ENCODE results near the gene INPP5K. TPM values are rescaled to one million over a fixed set of nuclear protein-coding genes. Genes with fewer than 3 reads are reported as not detected.

Gene INPP5K
- total and polyA plus RNA-seq, 12 donors: 26.8 to 45.5 (median 34.8) TPM

GRCh38 chr17:1475321-1475854 lies 41.0 kb downstream of the INPP5K start:
- no peak for TF ChIP-seq CTCF (IDR thresholded peaks at IDR 0.05)

GRCh38 chr17:1474402-1475189 lies 41.8 kb downstream of the INPP5K start:
- 73 to 80% methylated on average over 31 of the region's 31 CpGs for WGBS, 2 donors
- Histone ChIP-seq H3K9me3 (no peaks in the 10 kb centered on the region), H3K36me3 (peaks cover 4 to 100% (median 69%) of the 10 kb centered on the region in 9 donors), H3K27ac (peak overlapping the region in 4 of 10 donors; percentile 2 to 51 (median 38)), H3K27me3 (no peaks in the 10 kb centered on the region), H3K4me1 (peaks cover 0 to 28% (median 14%) of the 10 kb centered on the region in 9 donors), H3K4me3 (no peak overlapping the region)
- ATAC-seq (peak in 1 of 8 donors; percentile 5), DNase-seq (no peak)
- intact Hi-C loops (cut with DNase I): no loop called here
- no peak for TF ChIP-seq CTCF (IDR thresholded peaks at IDR 0.05)

More at GRCh38 chr17:1475321-1475854, 41.0 kb downstream of the INPP5K start:
- no peaks in the 10 kb centered on the region for H3K9me3 ChIP-seq
- H3K27ac ChIP-seq: peak overlapping the region in 4 of 10 donors; percentile 2 to 51 (median 18)
- no peaks in the 10 kb centered on the region for H3K27me3 ChIP-seq
- H3K4me3 ChIP-seq: no peak overlapping the region
- ATAC-seq: peak in 2 of 8 donors; percentile 2 to 4
- peaks cover 0 to 100% (median 68%) of the 10 kb centered on the region in 9 donors for H3K36me3 ChIP-seq
- DNase-seq: no peak
- WGBS, 2 donors: 73 to 79% methylated on average over 15 of the region's 15 CpGs
- intact Hi-C loops (cut with DNase I): no loop called here
- peaks cover 0 to 28% (median 14%) of the 10 kb centered on the region in 9 donors for H3K4me1 ChIP-seq

GRCh38 chr17:1473841-1474240 lies 42.6 kb downstream of the INPP5K start:
- DNase-seq: no peak
- no peak for TF ChIP-seq CTCF (IDR thresholded peaks at IDR 0.05)
- peaks cover 4 to 100% (median 69%) of the 10 kb centered on the region in 9 donors for H3K36me3 ChIP-seq
- peaks cover 0 to 28% (median 14%) of the 10 kb centered on the region in 9 donors for H3K4me1 ChIP-seq
- no peak overlapping the region for H3K4me3 ChIP-seq
- no peaks in the 10 kb centered on the region for H3K9me3 ChIP-seq
- ATAC-seq: no peak
- 75 to 82% methylated on average over 10 of the region's 10 CpGs for WGBS, 2 donors
- peak overlapping the region in 1 of 10 donors; percentile 51 for H3K27ac ChIP-seq
- intact Hi-C loops (cut with DNase I): no loop called here
- no peaks in the 10 kb centered on the region for H3K27me3 ChIP-seq

- TF ChIP-seq CTCF (IDR thresholded peaks at IDR 0.05): no peak
- WGBS, 2 donors: 67 to 74% methylated on average over 11 of the region's 11 CpGs
- peak in 2 of 8 donors; percentile 2 to 12 for ATAC-seq
- Histone ChIP-seq H3K27me3 (no peaks in the 10 kb centered on the region), H3K4me3 (no peak overlapping the region), H3K4me1 (peaks cover 0 to 28% (median 17%) of the 10 kb centered on the region in 9 donors), H3K27ac (no peak overlapping the region), H3K9me3 (no peaks in the 10 kb centered on the region), H3K36me3 (peaks cover 5 to 100% (median 68%) of the 10 kb centered on the region in 9 donors)
- intact Hi-C loops (cut with DNase I): no loop called here
- DNase-seq: no peak
These were observed 43.2 kb downstream of the INPP5K start for GRCh38 chr17:1473170-1473569.
